Esophagus muscularis mucosa (tissue), 4 donors: ENCODE data around the gene COPE. TPM values are rescaled to one million over a fixed set of nuclear protein-coding genes. Genes with fewer than 3 reads are reported as not detected.
"Not testable (repeated sequence)": the region's sequence is repeated elsewhere in the genome, so short reads cannot be mapped to it uniquely, and the experiment has no call there.

ENCODE experiments used
- DNase-seq: peaks from one replicate; pipeline ENCODE4 v3.0.0-alpha.2; 2017; ENCODE audit errors: extremely low spot score
- H3K27ac ChIP-seq, 4 donors: fragments of 200-600 bp; sonication (generic); replicated peaks in 1 of 4; 1 replicate in 3 of 4; 2 replicates in 1 of 4; pipeline ENCODE4 v1.5.1; 2016 to 2019; ENCODE audit warnings: mild to moderate bottlenecking in 1 of 4
- H3K27me3 ChIP-seq, 4 donors: fragments of 200-600 bp; sonication (generic); one replicate each; pipeline versions ENCODE4 v1.5.1 to v1.6.0; 2016 to 2019
- H3K36me3 ChIP-seq, 4 donors: fragments of 200-600 bp; sonication (generic); one replicate each; pipeline ENCODE4 v1.5.1; 2016 to 2019
- H3K4me1 ChIP-seq, 4 donors: fragments of 200-600 bp; sonication (generic); one replicate each; pipeline ENCODE4 v1.5.1; 2016 to 2019
- H3K4me3 ChIP-seq, 4 donors: fragments of 200-600 bp; sonication (generic); 1 replicate in 2 of 4; 2 replicates in 2 of 4; pipeline ENCODE4 v1.5.1; 2016 to 2019; ENCODE audit warnings: mild to moderate bottlenecking in 4 of 4, moderate library complexity in 1 of 4
- H3K9me3 ChIP-seq, 4 donors: fragments of 200-600 bp; sonication (generic); 1 replicate in 3 of 4; 2 replicates in 1 of 4; pipeline ENCODE4 v1.5.1; 2016 to 2019
- CTCF ChIP-seq, 3 experiments: fragments of 200-600 bp in 2 of 3; fragments of 450-650 bp in 1 of 3; sonication (generic) in 2 of 3; IDR thresholded peaks; one replicate each; pipeline ENCODE4 v1.5.1; 2017 to 2019; ENCODE audit warnings: antibody characterized with exemption in 3 of 3, mild to moderate bottlenecking in 2 of 3, moderate library complexity in 1 of 3
- EP300 ChIP-seq: sonication (generic); formaldehyde crosslinking; IDR thresholded peaks from one replicate; pipeline ENCODE4 v1.6.1; 2017; ENCODE audit warnings: antibody characterized with exemption
- POLR2A ChIP-seq: fragments of 450-650 bp; IDR thresholded peaks from one replicate; pipeline ENCODE4 v1.6.1; 2017; ENCODE audit warnings: antibody characterized with exemption, moderate library complexity, mild to moderate bottlenecking, low read depth
- POLR2AphosphoS5 ChIP-seq, 2 donors: sonication (generic); formaldehyde crosslinking; IDR thresholded peaks; one replicate each; pipeline ENCODE4 v1.6.1; 2017; ENCODE audit warnings: antibody characterized with exemption in 2 of 2
- WGBS: methylation state at CpG from one replicate; pipeline ENCODE4 v1.1.5; 2018; 5-methylcytosine and 5-hydroxymethylcytosine counted together
- intact Hi-C: fragments of 100-400 bp; cut with DNase I; formaldehyde crosslinking; loops from one replicate; pipeline ENCODE4 v1.15.1; 2023
- total RNA-seq, 4 donors: library from RNA; depleted of rRNA; stranded (reverse); fragments of >200 nt; gene quantifications; one replicate each; pipeline versions ENCODE4 v1.1.0 to v1.2.1, GENCODE V29; 2016

The COPE gene
- total RNA-seq, 4 donors from 2014 or later, result 173 to 231 (median 210) TPM

GRCh38 chr19:18961767-18962620 lies 42.8 kb upstream of the COPE start:
- DNase-seq, result no peak
- peaks cover 0 to 35% (median 0%) of the 10 kb centered on the region in 4 donors for H3K27me3 ChIP-seq
- 29% methylated on average over 19 of the region's 26 CpGs for whole genome bisulfite sequencing
- no peak for TF ChIP-seq EP300
- no peak for TF ChIP-seq POLR2A
- TF ChIP-seq POLR2AphosphoS5 (IDR thresholded peaks at IDR 0.05), result no peak
- TF ChIP-seq CTCF (IDR thresholded peaks at IDR 0.05), result no peak
- no peaks in the 10 kb centered on the region for H3K36me3 ChIP-seq
- H3K4me3 ChIP-seq, result no peak overlapping the region
- intact Hi-C loops, result no loop called here
- H3K9me3 ChIP-seq, result no peaks in the 10 kb centered on the region
- no peak overlapping the region for H3K27ac ChIP-seq
- no peaks in the 10 kb centered on the region for H3K4me1 ChIP-seq

- H3K9me3 ChIP-seq, result no peaks in the 10 kb centered on the region
- DNase-seq, result no peak
- TF ChIP-seq POLR2AphosphoS5 (IDR thresholded peaks at IDR 0.05) (no peak), EP300 (no peak), POLR2A (no peak), CTCF (IDR thresholded peaks at IDR 0.05) (no peak)
- intact Hi-C loops, result no loop called here
- H3K27ac ChIP-seq, result no peak overlapping the region
- H3K27me3 ChIP-seq, result peaks cover 0 to 40% (median 0%) of the 10 kb centered on the region in 4 donors
- 81% methylated on average over 4 of the region's 4 CpGs for WGBS
- H3K4me3 ChIP-seq, result no peak overlapping the region
- H3K4me1 ChIP-seq, result no peaks in the 10 kb centered on the region
- H3K36me3 ChIP-seq, result no peaks in the 10 kb centered on the region
Observed at GRCh38 chr19:18960370-18960769, 41.2 kb upstream of the COPE start.

GRCh38 chr19:18955042-18955441 lies 35.9 kb upstream of the COPE start:
- Histone ChIP-seq H3K27ac (no peak overlapping the region), H3K4me1 (no peaks in the 10 kb centered on the region), H3K36me3 (no peaks in the 10 kb centered on the region), H3K4me3 (no peak overlapping the region), H3K27me3 (peaks cover 0 to 14% (median 0%) of the 10 kb centered on the region in 4 donors), H3K9me3 (no peaks in the 10 kb centered on the region)
- DNase-seq, result no peak
- intact Hi-C loops, result no loop called here
- TF ChIP-seq EP300, result no peak
- no peak for TF ChIP-seq POLR2A
- TF ChIP-seq POLR2AphosphoS5 (IDR thresholded peaks at IDR 0.05), result no peak
- no peak for TF ChIP-seq CTCF (IDR thresholded peaks at IDR 0.05)
- WGBS, result 94% methylated on average over 2 of the region's 2 CpGs

- DNase-seq, result no peak
- no peak overlapping the region for H3K4me3 ChIP-seq
- H3K27me3 ChIP-seq, result peaks cover 0 to 8% (median 0%) of the 10 kb centered on the region in 4 donors
- 84% methylated on average over 3 of the region's 3 CpGs for WGBS
- no peaks in the 10 kb centered on the region for H3K9me3 ChIP-seq
- TF ChIP-seq POLR2A (no peak), CTCF (IDR thresholded peaks at IDR 0.05) (no peak), POLR2AphosphoS5 (IDR thresholded peaks at IDR 0.05) (no peak), EP300 (no peak)
- no peaks in the 10 kb centered on the region for H3K4me1 ChIP-seq
- H3K27ac ChIP-seq, result no peak overlapping the region
- intact Hi-C loops, result no loop called here
- H3K36me3 ChIP-seq, result no peaks in the 10 kb centered on the region
Observed at GRCh38 chr19:18954094-18954493, 34.9 kb upstream of the COPE start.

- 58% methylated on average over 17 of the region's 17 CpGs for WGBS
- not testable (repeated sequence) for H3K36me3 ChIP-seq
Observed at GRCh38 chr19:18952364-18953003, 33.3 kb upstream of the COPE start.

More at GRCh38 chr19:18952364-18953003, 33.3 kb upstream of the COPE start:
- H3K27ac ChIP-seq, H3K9me3 ChIP-seq, H3K4me1 ChIP-seq, DNase-seq, H3K4me3 ChIP-seq, intact Hi-C loops: not testable (repeated sequence)
- peaks cover 0 to 11% (median 0%) of the 10 kb centered on the region in 4 donors for H3K27me3 ChIP-seq
